ENCODE measurements around the gene CEP112.

GRCh38 chr17:65684631-65685030 lies 507.3 kb downstream of the CEP112 start:
- TF ChIP-seq POLR2AphosphoS5 (IDR thresholded peaks at IDR 0.05; ENCODE audit: low read depth, low read length) = no peak
- TF ChIP-seq POLR2A (IDR thresholded peaks at IDR 0.05; ENCODE audit: low read depth, low read length) = no peak
- no peak for TF ChIP-seq TAF1 (IDR thresholded peaks at IDR 0.05; ENCODE audit: low read depth, low read length)

Measured in GM12891 (cell line).